Subcutaneous adipose tissue (tissue), 4 donors: ENCODE measurements around the gene C2. TPM values are rescaled to one million over a fixed set of nuclear protein-coding genes. Genes with fewer than 3 reads are reported as not detected.

Experiments
- total RNA-seq, 4 donors: library from RNA; depleted of rRNA; stranded (reverse); fragments of >200 nt; gene quantifications; one replicate each; pipeline ENCODE4 v1.1.0, GENCODE V29; 2016
- TF ChIP-seq, protein P1 (sequence below): fragments of 450-650 bp; IDR thresholded peaks from one replicate; pipeline ENCODE4 v1.5.1; 2016; ENCODE audit warnings: low read depth, mild to moderate bottlenecking, control low read depth, antibody characterized with exemption, moderate library complexity

Gene C2
- total RNA-seq, 4 donors from 2014 or later, result 16.4 to 96.4 (median 34.6) TPM

DNA sequence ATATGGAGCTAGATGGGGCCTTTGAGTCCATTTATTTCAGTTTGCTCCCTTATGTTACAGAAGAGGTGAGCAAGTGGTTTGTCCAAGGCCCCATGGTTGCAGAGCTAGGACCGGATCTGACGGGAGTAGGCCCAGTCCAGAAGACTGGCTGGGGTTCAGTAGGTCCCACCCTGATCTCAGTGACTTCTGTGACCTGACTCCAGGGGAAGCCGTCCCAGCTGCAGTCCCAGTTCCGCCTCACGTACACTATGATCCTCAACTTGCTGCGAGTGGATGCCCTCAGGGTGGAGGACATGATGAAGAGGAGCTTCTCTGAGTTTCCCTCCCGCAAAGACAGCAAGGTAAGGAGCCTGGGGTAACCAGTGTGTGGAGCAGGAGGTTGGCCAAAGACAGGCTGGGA, 39.0 kb downstream of the C2 start:
- TF ChIP-seq, protein P1, sequence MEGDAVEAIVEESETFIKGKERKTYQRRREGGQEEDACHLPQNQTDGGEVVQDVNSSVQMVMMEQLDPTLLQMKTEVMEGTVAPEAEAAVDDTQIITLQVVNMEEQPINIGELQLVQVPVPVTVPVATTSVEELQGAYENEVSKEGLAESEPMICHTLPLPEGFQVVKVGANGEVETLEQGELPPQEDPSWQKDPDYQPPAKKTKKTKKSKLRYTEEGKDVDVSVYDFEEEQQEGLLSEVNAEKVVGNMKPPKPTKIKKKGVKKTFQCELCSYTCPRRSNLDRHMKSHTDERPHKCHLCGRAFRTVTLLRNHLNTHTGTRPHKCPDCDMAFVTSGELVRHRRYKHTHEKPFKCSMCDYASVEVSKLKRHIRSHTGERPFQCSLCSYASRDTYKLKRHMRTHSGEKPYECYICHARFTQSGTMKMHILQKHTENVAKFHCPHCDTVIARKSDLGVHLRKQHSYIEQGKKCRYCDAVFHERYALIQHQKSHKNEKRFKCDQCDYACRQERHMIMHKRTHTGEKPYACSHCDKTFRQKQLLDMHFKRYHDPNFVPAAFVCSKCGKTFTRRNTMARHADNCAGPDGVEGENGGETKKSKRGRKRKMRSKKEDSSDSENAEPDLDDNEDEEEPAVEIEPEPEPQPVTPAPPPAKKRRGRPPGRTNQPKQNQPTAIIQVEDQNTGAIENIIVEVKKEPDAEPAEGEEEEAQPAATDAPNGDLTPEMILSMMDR, result no peak

DNA sequence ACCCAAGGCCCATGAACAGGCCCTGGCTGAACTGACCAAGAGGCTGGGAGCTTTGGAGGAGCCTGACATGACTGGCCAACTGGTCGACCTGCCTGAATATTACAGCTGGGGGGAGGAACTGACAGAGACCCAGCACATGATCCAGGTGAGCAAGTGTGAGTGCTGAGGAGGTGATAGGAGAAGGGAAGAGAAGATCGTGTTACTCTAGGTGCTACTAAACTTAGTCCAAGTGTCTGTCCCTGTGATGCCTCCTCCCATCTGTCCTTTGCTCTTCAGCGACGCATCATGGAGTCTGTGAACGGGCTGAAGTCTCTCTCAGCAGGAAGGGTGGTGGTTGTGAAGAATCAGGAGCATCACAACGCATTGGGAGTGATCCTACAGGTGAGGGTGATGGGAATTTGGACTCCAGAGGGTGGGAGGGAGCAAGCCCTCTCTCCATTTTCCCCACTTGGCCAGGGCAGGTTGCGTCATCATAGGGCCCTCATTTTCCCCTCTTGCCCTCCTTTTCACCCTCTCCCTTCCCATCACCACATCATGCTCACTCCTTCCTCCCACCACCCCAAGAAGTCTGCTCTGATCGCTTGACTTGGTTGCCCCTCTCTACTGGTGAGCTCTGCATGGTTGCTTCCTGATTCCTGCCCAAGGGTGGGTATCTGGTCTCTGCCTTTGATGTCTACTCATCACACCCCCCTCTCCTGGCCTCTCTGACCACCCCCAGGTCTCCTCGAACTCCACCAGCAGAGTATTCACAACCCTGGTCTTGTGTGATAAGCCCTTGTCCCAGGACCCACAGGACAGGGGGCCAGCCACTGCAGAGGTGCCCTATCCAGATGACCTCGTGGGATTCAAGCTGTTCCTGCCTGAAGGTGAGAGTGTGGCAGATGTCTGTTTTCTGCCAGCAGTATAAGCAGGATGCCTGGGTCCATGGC, 39.7 kb downstream of the C2 start:
- TF ChIP-seq, protein P1, result no peak

DNA sequence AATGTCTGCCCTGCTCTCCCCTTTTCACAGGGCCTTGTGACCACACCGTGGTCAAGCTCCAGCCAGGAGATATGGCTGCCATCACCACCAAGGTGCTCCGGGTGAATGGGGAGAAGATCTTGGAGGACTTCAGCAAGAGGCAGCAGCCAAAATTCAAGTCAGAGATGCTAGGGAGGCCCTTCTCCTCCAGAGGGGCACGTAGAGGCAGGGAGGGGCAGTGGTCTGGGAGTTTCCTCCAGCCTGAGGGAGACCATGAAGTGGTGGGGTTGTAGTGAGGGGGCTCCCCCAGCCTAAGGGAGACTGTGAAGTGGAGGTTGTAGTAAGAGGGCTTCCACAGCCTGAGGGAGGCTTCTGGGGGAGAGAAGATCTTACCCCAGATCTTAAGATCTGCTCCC, 40.4 kb downstream of the C2 start:
- TF ChIP-seq, protein P1, result no peak

DNA sequence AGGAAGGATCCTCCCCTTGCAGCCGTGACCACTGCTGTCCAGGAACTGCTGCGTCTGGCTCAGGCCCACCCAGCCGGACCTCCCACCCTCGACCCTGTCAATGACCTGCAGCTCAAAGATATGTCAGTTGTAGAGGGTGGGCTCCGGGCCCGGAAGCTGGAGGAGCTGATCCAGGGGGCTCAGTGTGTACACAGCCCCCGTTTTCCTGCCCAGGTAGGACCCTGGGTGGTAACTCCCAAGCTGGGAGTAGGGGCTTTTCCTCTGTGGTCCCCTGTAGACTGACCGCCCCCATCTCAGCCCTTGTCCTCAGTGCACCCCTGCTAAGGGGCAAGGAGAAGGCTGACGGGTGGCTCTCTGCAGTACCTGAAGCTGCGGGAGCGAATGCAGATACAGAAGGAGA, 40.8 kb downstream of the C2 start:
- TF ChIP-seq, protein P1, result no peak

DNA sequence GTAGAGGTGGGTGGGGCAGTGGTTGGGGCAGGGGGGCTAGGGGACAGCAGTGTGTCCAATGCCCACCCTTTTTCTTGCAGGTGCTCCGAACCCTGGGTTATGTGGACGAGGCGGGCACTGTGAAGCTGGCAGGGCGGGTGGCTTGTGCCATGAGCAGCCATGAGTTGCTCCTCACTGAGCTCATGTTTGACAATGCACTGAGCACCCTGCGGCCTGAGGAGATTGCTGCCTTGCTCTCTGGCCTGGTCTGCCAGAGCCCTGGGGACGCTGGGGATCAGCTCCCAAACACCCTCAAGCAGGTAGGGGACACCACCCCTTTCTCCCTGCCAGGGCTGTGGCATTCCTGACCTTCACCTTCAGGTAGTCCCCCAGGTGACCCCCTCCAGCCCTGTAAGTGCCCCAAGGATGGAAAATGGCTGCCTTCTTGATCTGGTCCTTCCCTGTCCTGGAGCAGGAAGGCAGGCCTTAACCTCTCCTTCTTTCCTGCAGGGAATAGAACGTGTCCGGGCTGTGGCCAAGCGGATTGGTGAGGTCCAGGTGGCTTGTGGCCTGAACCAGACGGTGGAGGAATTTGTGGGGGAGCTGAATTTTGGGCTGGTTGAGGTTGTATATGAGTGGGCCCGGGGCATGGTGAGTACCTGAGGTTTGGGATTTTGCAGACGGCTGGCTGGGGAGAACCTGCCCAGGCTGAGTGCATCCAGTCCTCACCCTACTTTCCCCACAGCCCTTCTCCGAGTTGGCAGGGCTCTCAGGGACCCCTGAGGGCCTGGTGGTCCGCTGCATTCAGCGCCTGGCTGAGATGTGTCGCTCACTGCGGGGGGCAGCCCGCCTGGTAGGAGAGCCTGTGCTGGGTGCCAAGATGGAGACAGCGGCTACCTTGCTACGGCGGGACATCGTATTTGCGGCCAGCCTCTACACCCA, 41.5 kb downstream of the C2 start:
- TF ChIP-seq, protein P1, result no peak

DNA sequence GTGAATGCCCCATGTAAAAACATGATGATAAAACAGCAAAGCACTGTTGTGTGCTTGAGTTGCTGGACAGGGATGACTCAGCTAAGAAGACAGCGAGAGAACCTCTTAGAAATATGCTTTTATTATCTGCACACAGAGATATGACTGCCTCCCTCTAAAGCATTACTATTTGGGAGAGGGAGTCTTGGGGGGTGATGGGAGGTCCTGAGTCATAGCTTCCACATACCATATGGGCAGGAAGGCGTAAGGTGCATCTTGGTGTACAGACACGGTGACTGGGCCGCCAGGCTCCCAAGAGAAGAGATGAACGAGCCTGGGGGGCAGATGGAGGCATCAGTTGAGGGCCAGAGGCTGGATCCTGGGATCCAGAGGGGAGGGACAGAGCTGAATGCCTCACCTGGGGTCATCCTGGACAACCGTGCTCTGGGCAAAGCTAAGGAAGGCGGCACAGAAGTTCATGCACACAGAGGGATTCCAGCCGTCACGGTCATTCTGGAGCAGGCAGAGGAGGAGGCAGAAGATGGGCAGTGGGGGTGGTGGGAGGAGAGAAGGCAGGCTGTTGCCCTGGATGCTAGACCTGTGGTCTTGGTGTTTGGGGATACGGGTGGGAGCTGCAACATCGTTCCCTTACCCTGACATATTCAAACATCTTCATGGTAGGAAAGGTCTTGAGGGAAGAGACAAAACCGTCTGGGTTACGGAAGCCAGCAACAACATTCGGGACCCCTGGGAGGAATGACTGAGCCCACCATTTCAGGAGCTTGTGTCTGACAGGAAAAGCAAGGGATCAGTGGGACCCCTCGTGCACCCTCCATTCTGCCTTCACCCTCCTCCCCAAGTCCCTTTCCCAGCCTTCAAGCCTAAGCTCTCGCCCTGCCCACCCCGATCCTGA, 42.4 kb downstream of the C2 start:
- TF ChIP-seq, protein P1, result no peak
